ENCODE results near the gene STK32B.

DNA sequence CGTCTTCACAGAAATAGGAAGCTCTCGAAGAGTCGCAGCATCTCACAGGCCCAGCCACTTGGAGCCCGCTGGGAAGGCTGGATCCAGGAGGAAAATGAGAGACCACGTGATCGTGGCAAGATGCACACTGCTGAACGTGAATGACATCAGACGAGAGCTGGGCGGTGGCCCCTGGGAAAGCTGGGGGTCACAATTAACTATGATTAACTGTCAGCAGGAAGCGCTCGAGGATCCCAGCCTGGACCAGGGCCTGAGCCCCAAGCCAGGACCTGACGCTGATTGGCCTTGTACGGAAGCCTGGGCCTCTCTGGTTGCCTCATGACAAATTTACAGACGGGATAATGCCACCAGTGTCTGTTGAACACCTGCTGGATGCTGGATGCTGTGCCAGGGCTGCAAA lies 335.6 kb downstream of the STK32B start:
- TF ChIP-seq CTCF (IDR thresholded peaks at IDR 0.05) (no peak), REST (IDR thresholded peaks at IDR 0.05; ENCODE audit: insufficient read depth in 1 of 2, low read depth in 2 of 2, low read length in 1 of 2) (no peak), POLR2AphosphoS5 (IDR thresholded peaks at IDR 0.05; ENCODE audit: low read depth, low read length) (no peak), TCF7L2 (IDR thresholded peaks at IDR 0.05; ENCODE audit: low read depth, low read length) (no peak)

Data from Panc1 (cell line).